Suppressor macrophage treated with lipopolysaccharide for 1 hour (primary cell): ENCODE results near the gene TMEM164.

Experiments
- DNase-seq, 3 donors: peaks; one replicate each; pipeline ENCODE4 v3.0.0-alpha.2; 2020 to 2022

The TMEM164 gene

GRCh38 chrX:110004215-110004614, 1.3 kb downstream of the TMEM164 start:
- DNase-seq = no peak

- no peak for DNase-seq
Observed at GRCh38 chrX:110004731-110005369, 1.9 kb downstream of the TMEM164 start.

- DNase-seq = no peak
Observed at GRCh38 chrX:110006161-110006560, 3.2 kb downstream of the TMEM164 start.

- peak in 2 of 3 donors; percentile 33 to 58 for DNase-seq
Observed at GRCh38 chrX:110006821-110007375, 4.0 kb downstream of the TMEM164 start.

GRCh38 chrX:110008011-110008635, 5.2 kb downstream of the TMEM164 start:
- DNase-seq = peak; percentile 36 to 71 (median 52)

GRCh38 chrX:110012818-110013485, 10.0 kb downstream of the TMEM164 start:
- DNase-seq = no peak

- no peak for DNase-seq
Observed at GRCh38 chrX:110013968-110014367, 11.1 kb downstream of the TMEM164 start.

GRCh38 chrX:110015032-110015431, 12.1 kb downstream of the TMEM164 start:
- DNase-seq = no peak

GRCh38 chrX:110015915-110016314, 13.0 kb downstream of the TMEM164 start:
- DNase-seq = no peak

GRCh38 chrX:110020536-110020935, 17.6 kb downstream of the TMEM164 start:
- DNase-seq = no peak

- DNase-seq = peak in 1 of 3 donors; percentile 10
Observed at GRCh38 chrX:110021258-110022022, 18.5 kb downstream of the TMEM164 start.

GRCh38 chrX:110022599-110023448, 19.9 kb downstream of the TMEM164 start:
- no peak for DNase-seq

GRCh38 chrX:110025395-110025794, 22.5 kb downstream of the TMEM164 start:
- DNase-seq = no peak

GRCh38 chrX:110026099-110026844, 23.4 kb downstream of the TMEM164 start:
- peak; percentile 80 to 88 (median 85) for DNase-seq

- DNase-seq = no peak
Observed at GRCh38 chrX:110032534-110033147, 29.7 kb downstream of the TMEM164 start.

- DNase-seq = no peak
Observed at GRCh38 chrX:110034036-110034435, 31.1 kb downstream of the TMEM164 start.

GRCh38 chrX:110036162-110037033, 33.5 kb downstream of the TMEM164 start:
- DNase-seq = no peak

- no peak for DNase-seq
Observed at GRCh38 chrX:110037178-110037577, 34.3 kb downstream of the TMEM164 start.

- no peak for DNase-seq
Observed at GRCh38 chrX:110038900-110039299, 36.0 kb downstream of the TMEM164 start.

GRCh38 chrX:110041980-110042379, 39.1 kb downstream of the TMEM164 start:
- peak in 1 of 3 donors; percentile 17 for DNase-seq
